WTC11 (cell line): ENCODE results near the gene KCNQ2. TPM values are rescaled to one million over a fixed set of nuclear protein-coding genes. Genes with fewer than 3 reads are reported as not detected.

Experiments used
- ATAC-seq: fragments of 200-7000 bp; cut with Tn5 transposase; 2 replicates; pipeline ENCODE4 v1.10.0; 2021; ENCODE audit warnings: mild to moderate bottlenecking, moderate library complexity
- CTCF ChIA-PET: fragments of 300-600 bp; sonication (Branson Sonifier 250); formaldehyde crosslinking; loops from one replicate; lab custom pipeline; 2021; ENCODE audit warnings: antibody characterized with exemption; lab: Charles Lee
- POLR2A ChIA-PET: fragments of 350-600 bp; sonication (Branson Sonifier 250); formaldehyde crosslinking; loops from one replicate; lab custom pipeline; 2021; ENCODE audit warnings: antibody characterized with exemption; lab: Charles Lee
- DNase-seq: peaks from one replicate; pipeline ENCODE4 v3.0.0; 2021; ENCODE audit warnings: low spot score
- H3K27ac Mint-ChIP-seq: 2 replicates; pipeline ENCODE4 v1.8.0; 2021; ENCODE audit warnings: mixed read lengths
- H3K27me3 Mint-ChIP-seq: 2 replicates; pipeline ENCODE4 v1.8.0; 2021; ENCODE audit warnings: low read depth, mild to moderate bottlenecking, moderate library complexity, mixed read lengths
- H3K36me3 Mint-ChIP-seq: 2 replicates; pipeline ENCODE4 v1.8.0; 2021; ENCODE audit warnings: mixed read lengths
- H3K4me1 Mint-ChIP-seq: 2 replicates; pipeline ENCODE4 v1.8.0; 2022; ENCODE audit warnings: mixed read lengths
- H3K4me3 Mint-ChIP-seq: 2 replicates; pipeline ENCODE4 v1.8.0; 2021; ENCODE audit warnings: mild to moderate bottlenecking, moderate library complexity, mixed read lengths
- H3K9me3 Mint-ChIP-seq: 2 replicates; pipeline ENCODE4 v1.8.0; 2021; ENCODE audit warnings: mixed read lengths
- ATF1 ChIP-seq: sonication (generic); formaldehyde crosslinking; IDR thresholded peaks from 2 replicates; pipeline ENCODE4 v1.8.1; 2023; ENCODE audit warnings: mild to moderate bottlenecking, moderate library complexity, missing genetic modification reagents
- CBFB ChIP-seq: sonication (generic); formaldehyde crosslinking; IDR thresholded peaks from 2 replicates; pipeline ENCODE4 v1.8.1; 2022; ENCODE audit warnings: mild to moderate bottlenecking, low read depth, missing genetic modification reagents
- EMX1 ChIP-seq: fragments of 250-450 bp; sonication (Bioruptor Pico); IDR thresholded peaks from 2 replicates; pipeline ENCODE4 v1.8.0; 2021; ENCODE audit warnings: mild to moderate bottlenecking
- ETV6 ChIP-seq: sonication (generic); formaldehyde crosslinking; IDR thresholded peaks from 2 replicates; pipeline ENCODE4 v1.8.1; 2022; ENCODE audit warnings: mild to moderate bottlenecking, missing genetic modification reagents
- FOXK1 ChIP-seq: sonication (generic); formaldehyde crosslinking; IDR thresholded peaks from 2 replicates; pipeline ENCODE4 v1.8.0; 2022; ENCODE audit warnings: mild to moderate bottlenecking, moderate library complexity, missing genetic modification reagents
- FOXP1 ChIP-seq: sonication (generic); formaldehyde crosslinking; IDR thresholded peaks from 2 replicates; pipeline ENCODE4 v1.8.0; 2022; ENCODE audit warnings: missing genetic modification reagents, mild to moderate bottlenecking, moderate library complexity, borderline replicate concordance
- GABPB1 ChIP-seq: sonication (generic); formaldehyde crosslinking; IDR thresholded peaks from 2 replicates; pipeline ENCODE4 v1.8.1; 2023; ENCODE audit warnings: mild to moderate bottlenecking, missing genetic modification reagents
- GTF2I ChIP-seq: fragments of 250-450 bp; sonication (Bioruptor Pico); conservative IDR thresholded peaks from 2 replicates; pipeline ENCODE4 v1.4.0; 2021; ENCODE audit warnings: mild to moderate bottlenecking
- JAZF1 ChIP-seq: fragments of 250-450 bp; sonication (Bioruptor Pico); IDR thresholded peaks from 2 replicates; pipeline ENCODE4 v1.9.0; 2021; ENCODE audit warnings: moderate library complexity, mild to moderate bottlenecking, inconsistent platforms
- NR1H2 ChIP-seq: sonication (generic); formaldehyde crosslinking; IDR thresholded peaks from 2 replicates; pipeline ENCODE4 v1.9.0; 2021; ENCODE audit warnings: mild to moderate bottlenecking, moderate library complexity, missing genetic modification reagents
- NR2C2 ChIP-seq: sonication (generic); formaldehyde crosslinking; IDR thresholded peaks from 2 replicates; pipeline ENCODE4 v1.8.0; 2022; ENCODE audit warnings: mild to moderate bottlenecking, missing genetic modification reagents
- NR3C1 ChIP-seq: sonication (generic); formaldehyde crosslinking; conservative IDR thresholded peaks from 2 replicates; pipeline ENCODE4 v1.8.1; 2023; ENCODE audit warnings: low read depth, mild to moderate bottlenecking, missing genetic modification reagents
- OVOL2 ChIP-seq: fragments of 250-450 bp; sonication (Bioruptor Pico); IDR thresholded peaks from 2 replicates; pipeline ENCODE4 v1.9.0; 2021; ENCODE audit warnings: mild to moderate bottlenecking, borderline replicate concordance
- PREB ChIP-seq: sonication (generic); formaldehyde crosslinking; IDR thresholded peaks from 2 replicates; pipeline ENCODE4 v1.8.1; 2022; ENCODE audit warnings: mild to moderate bottlenecking, missing genetic modification reagents, moderate library complexity, borderline replicate concordance
- PRRX2 ChIP-seq: fragments of 250-450 bp; sonication (Bioruptor Pico); IDR thresholded peaks from 2 replicates; pipeline ENCODE4 v1.8.0; 2021; ENCODE audit warnings: mild to moderate bottlenecking
- USF2 ChIP-seq: sonication (generic); formaldehyde crosslinking; IDR thresholded peaks from 2 replicates; pipeline ENCODE4 v1.8.1; 2023; ENCODE audit warnings: mild to moderate bottlenecking, missing genetic modification reagents, moderate library complexity
- ZBTB43 ChIP-seq: sonication (generic); formaldehyde crosslinking; IDR thresholded peaks from 2 replicates; pipeline ENCODE4 v1.8.1; 2023; ENCODE audit warnings: mild to moderate bottlenecking, missing genetic modification reagents
- total RNA-seq: library from RNA; stranded (reverse); gene quantifications from 3 replicates; pipeline ENCODE4 v1.2.3, GENCODE V29; 2021
- TF ChIP-seq, protein P1 (sequence below): sonication (generic); formaldehyde crosslinking; IDR thresholded peaks from 2 replicates; pipeline ENCODE4 v1.8.1; 2023; ENCODE audit warnings: mild to moderate bottlenecking, missing genetic modification reagents, borderline replicate concordance
- TF ChIP-seq, protein P2 (sequence below): sonication (generic); formaldehyde crosslinking; IDR thresholded peaks from 2 replicates; pipeline ENCODE4 v1.8.0; 2023; ENCODE audit warnings: missing genetic modification reagents

KCNQ2 gene
- total RNA-seq, 1 experiment from 2014 or later: 99.8 TPM

- TF ChIP-seq, protein P1, sequence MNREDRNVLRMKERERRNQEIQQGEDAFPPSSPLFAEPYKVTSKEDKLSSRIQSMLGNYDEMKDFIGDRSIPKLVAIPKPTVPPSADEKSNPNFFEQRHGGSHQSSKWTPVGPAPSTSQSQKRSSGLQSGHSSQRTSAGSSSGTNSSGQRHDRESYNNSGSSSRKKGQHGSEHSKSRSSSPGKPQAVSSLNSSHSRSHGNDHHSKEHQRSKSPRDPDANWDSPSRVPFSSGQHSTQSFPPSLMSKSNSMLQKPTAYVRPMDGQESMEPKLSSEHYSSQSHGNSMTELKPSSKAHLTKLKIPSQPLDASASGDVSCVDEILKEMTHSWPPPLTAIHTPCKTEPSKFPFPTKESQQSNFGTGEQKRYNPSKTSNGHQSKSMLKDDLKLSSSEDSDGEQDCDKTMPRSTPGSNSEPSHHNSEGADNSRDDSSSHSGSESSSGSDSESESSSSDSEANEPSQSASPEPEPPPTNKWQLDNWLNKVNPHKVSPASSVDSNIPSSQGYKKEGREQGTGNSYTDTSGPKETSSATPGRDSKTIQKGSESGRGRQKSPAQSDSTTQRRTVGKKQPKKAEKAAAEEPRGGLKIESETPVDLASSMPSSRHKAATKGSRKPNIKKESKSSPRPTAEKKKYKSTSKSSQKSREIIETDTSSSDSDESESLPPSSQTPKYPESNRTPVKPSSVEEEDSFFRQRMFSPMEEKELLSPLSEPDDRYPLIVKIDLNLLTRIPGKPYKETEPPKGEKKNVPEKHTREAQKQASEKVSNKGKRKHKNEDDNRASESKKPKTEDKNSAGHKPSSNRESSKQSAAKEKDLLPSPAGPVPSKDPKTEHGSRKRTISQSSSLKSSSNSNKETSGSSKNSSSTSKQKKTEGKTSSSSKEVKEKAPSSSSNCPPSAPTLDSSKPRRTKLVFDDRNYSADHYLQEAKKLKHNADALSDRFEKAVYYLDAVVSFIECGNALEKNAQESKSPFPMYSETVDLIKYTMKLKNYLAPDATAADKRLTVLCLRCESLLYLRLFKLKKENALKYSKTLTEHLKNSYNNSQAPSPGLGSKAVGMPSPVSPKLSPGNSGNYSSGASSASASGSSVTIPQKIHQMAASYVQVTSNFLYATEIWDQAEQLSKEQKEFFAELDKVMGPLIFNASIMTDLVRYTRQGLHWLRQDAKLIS (CRISPR knock-in tag): no peak
- no peak for TF ChIP-seq OVOL2 (CRISPR knock-in tag)
- TF ChIP-seq, all 79 proteins: peak for 0
Measured at GRCh38 chr20:63427206-63427605, 45.2 kb downstream of the KCNQ2 start (continued).

GRCh38 chr20:63425846-63426485, 46.5 kb downstream of the KCNQ2 start:
- no peak for DNase-seq
- no peak overlapping the region for H3K4me3 Mint-ChIP-seq
- peaks cover 5% of the 10 kb centered on the region for H3K9me3 Mint-ChIP-seq
- no peaks in the 10 kb centered on the region for H3K27me3 Mint-ChIP-seq
- TF ChIP-seq NR1H2 (CRISPR knock-in tag) (no peak), NR3C1 (CRISPR knock-in tag) (no peak), PRRX2 (CRISPR knock-in tag) (no peak), EMX1 (CRISPR knock-in tag) (no peak), ETV6 (CRISPR knock-in tag) (no peak), NR2C2 (CRISPR knock-in tag) (no peak), ATF1 (CRISPR knock-in tag) (no peak), JAZF1 (CRISPR knock-in tag) (no peak), FOXP1 (CRISPR knock-in tag) (no peak), ZBTB43 (CRISPR knock-in tag) (no peak), USF2 (CRISPR knock-in tag) (no peak), PREB (no peak), GABPB1 (no peak), GTF2I (CRISPR knock-in tag) (no peak), FOXK1 (CRISPR knock-in tag) (no peak), CBFB (no peak)
- TF ChIP-seq, protein P2, sequence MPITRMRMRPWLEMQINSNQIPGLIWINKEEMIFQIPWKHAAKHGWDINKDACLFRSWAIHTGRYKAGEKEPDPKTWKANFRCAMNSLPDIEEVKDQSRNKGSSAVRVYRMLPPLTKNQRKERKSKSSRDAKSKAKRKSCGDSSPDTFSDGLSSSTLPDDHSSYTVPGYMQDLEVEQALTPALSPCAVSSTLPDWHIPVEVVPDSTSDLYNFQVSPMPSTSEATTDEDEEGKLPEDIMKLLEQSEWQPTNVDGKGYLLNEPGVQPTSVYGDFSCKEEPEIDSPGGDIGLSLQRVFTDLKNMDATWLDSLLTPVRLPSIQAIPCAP (CRISPR knock-in tag): no peak
- TF ChIP-seq, all 79 proteins: peak for 0
- Mint-ChIP-seq H3K4me1 (no peaks in the 10 kb centered on the region), H3K36me3 (peaks cover 19% of the 10 kb centered on the region), H3K27ac (no peak overlapping the region)
- ChIA-PET POLR2A (no interaction called here), CTCF (interaction anchor here (1.0 to 2.1 kb wide), 3 partner anchors 44 to 116 kb away, joined by 3 to 8 read pairs (median 5); no protein-coding TSS in a partner anchor)
- ATAC-seq: no peak
